Karpas-422 (cell line): Measurements from ENCODE around the gene TMEM184A. TPM values are rescaled to one million over a fixed set of nuclear protein-coding genes. Genes with fewer than 3 reads are reported as not detected.

ENCODE experiments used
- DNase-seq: peaks from one replicate; pipeline ENCODE4 v3.0.0-alpha.2; 2015
- H2AFZ ChIP-seq: fragments of 200-600 bp; sonication (generic); 2 replicates; pipeline ENCODE4 v1.6.1; 2014; ENCODE audit warnings: antibody characterized with exemption, low read length, mixed read lengths
- H3K27ac ChIP-seq: fragments of 200-600 bp; sonication (generic); 2 replicates; pipeline ENCODE4 v1.5.1; 2014; ENCODE audit warnings: mild to moderate bottlenecking, low read length, moderate library complexity
- H3K27me3 ChIP-seq: fragments of 200-600 bp; sonication (generic); 2 replicates; pipeline ENCODE4 v1.6.1; 2014; ENCODE audit warnings: low read length, mixed read lengths
- H3K36me3 ChIP-seq: fragments of 200-600 bp; sonication (generic); 2 replicates; pipeline ENCODE4 v1.6.1; 2014; ENCODE audit warnings: low read length, mixed read lengths; ENCODE audit not compliant: insufficient read depth
- H3K4me1 ChIP-seq: fragments of 200-600 bp; sonication (generic); 2 replicates; pipeline ENCODE4 v1.6.1; 2014; ENCODE audit warnings: mild to moderate bottlenecking, low read length, mixed read lengths
- H3K4me2 ChIP-seq: fragments of 200-600 bp; sonication (generic); 2 replicates; pipeline ENCODE4 v1.6.1; 2014; ENCODE audit warnings: low read length, low read depth, mild to moderate bottlenecking; ENCODE audit not compliant: poor library complexity, severe bottlenecking
- H3K4me3 ChIP-seq: fragments of 200-600 bp; sonication (generic); 2 replicates; pipeline ENCODE4 v1.5.1; 2014; ENCODE audit warnings: mild to moderate bottlenecking, antibody characterized with exemption, low read length, mixed read lengths
- H3K79me2 ChIP-seq: fragments of 200-600 bp; sonication (generic); 2 replicates; pipeline ENCODE4 v1.6.1; 2014; ENCODE audit warnings: mild to moderate bottlenecking, low read length, mixed read lengths
- H3K9ac ChIP-seq: fragments of 200-600 bp; sonication (generic); 2 replicates; pipeline ENCODE4 v1.6.0; 2014; ENCODE audit warnings: low read length
- H3K9me2 ChIP-seq: fragments of 200-600 bp; sonication (generic), shearing (Covaris generic); replicated peaks from 2 replicates; pipeline ENCODE4 v1.6.0; 2014; ENCODE audit warnings: mild to moderate bottlenecking, low read length, moderate library complexity; ENCODE audit not compliant: insufficient read depth
- H3K9me3 ChIP-seq: fragments of 300-700, 200-600 bp; sonication (generic); 2 replicates; pipeline ENCODE4 v1.6.1; 2014; ENCODE audit warnings: low read length, mixed read lengths
- H4K20me1 ChIP-seq: fragments of 200-600 bp; sonication (generic); 2 replicates; pipeline ENCODE4 v1.6.1; 2014; ENCODE audit warnings: mild to moderate bottlenecking, antibody characterized with exemption, low read length, low read depth; ENCODE audit not compliant: insufficient read depth
- total RNA-seq: library from RNA; depleted of rRNA; stranded (reverse); fragments of >200 nt; shearing (Covaris generic); gene quantifications from 2 replicates; pipeline ENCODE4 v1.2.3, GENCODE V29; 2014; ENCODE audit warnings: low replicate concordance

TMEM184A gene
- total RNA-seq, 1 experiment from 2014 or later: not detected

DNA sequence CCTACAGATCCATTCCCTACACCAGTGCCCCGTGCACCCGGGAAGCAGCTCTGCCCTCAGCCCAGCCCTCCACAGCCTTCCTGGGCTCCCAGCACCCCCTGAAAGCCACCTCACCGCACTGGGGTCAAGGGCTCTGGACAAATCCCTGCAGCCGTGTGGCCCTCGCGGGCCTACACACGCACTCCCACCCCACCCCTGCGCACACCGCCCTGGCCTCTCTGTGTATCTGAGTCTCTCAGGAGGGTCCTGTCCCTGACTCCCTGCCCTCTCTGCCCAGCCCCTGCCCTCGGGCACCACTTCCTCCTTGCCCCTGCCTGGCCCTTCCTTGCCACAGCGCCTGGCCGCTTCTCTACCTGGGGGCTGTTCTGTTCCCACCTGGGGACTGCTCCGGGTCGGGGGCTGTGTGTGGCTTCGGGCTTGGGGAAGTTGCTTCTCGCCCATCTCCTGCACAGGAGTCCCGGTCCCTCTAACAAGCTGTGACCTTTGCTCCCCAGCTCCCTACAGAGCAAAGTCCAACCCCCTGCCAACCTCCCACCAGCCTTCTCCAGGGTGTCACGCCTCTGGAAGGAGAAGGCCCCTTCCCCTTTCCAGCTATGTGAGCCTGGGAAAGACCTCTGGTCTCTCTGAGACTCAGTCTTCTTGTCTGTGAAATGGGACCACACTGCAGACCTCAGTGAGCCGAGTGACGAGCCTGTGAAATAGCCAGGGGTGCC is 1.5 kb downstream of the TMEM184A start:
- H2AFZ ChIP-seq: no peak overlapping the region
- H3K27me3 ChIP-seq: no peaks in the 10 kb centered on the region
- H3K36me3 ChIP-seq: no peaks in the 10 kb centered on the region
- no peak overlapping the region for H3K27ac ChIP-seq
- no peaks in the 10 kb centered on the region for H3K79me2 ChIP-seq
- H3K9me2 ChIP-seq: no peaks in the 10 kb centered on the region
- H3K4me2 ChIP-seq: no peak overlapping the region
- no peak overlapping the region for H3K4me3 ChIP-seq
- H4K20me1 ChIP-seq: no peaks in the 10 kb centered on the region
- H3K4me1 ChIP-seq: no peaks in the 10 kb centered on the region
- H3K9ac ChIP-seq: no peak overlapping the region
- no peak for DNase-seq
- no peaks in the 10 kb centered on the region for H3K9me3 ChIP-seq

DNA sequence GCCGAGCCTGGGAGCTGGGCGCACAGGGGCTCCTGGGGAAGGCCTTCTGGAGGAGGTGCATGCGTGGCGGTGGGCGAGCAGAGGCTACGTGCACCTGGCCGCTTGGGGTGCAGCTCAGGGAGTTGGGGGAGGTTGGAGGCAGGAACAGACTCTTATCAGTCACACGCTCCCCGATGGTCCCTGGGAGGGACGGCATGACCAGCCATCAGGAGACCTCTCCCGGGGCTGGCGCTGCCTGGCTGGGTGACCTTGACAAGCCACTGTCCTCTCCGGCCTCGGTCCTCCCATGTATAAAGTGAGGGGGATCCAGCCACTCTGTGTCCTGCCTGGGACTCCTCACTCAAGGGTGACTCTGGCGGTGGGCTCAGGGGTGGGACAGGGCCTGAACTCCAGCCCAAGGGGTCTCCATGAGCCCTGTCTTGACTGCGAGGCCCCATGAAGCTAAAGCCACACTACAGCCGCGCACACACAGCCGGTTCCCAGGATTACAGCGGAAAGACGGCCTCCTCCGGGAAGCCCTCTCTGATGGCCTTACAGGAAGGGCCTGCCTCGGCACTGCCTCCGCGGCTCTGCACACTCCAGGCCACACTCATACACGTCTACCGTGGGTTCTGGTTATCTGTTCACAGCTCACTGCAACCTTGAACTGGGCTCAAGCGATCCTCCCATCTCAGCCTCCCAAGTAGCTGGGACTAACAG is 2.3 kb downstream of the TMEM184A start:
- H3K4me2 ChIP-seq: no peak overlapping the region
- H3K4me3 ChIP-seq: no peak overlapping the region
- H3K4me1 ChIP-seq: no peaks in the 10 kb centered on the region
- no peak overlapping the region for H2AFZ ChIP-seq
- no peaks in the 10 kb centered on the region for H3K9me2 ChIP-seq
- no peaks in the 10 kb centered on the region for H3K27me3 ChIP-seq
- no peak overlapping the region for H3K27ac ChIP-seq
- no peaks in the 10 kb centered on the region for H3K36me3 ChIP-seq
- H3K9ac ChIP-seq: no peak overlapping the region
- no peaks in the 10 kb centered on the region for H4K20me1 ChIP-seq
- no peaks in the 10 kb centered on the region for H3K9me3 ChIP-seq
- H3K79me2 ChIP-seq: no peaks in the 10 kb centered on the region
- DNase-seq: no peak

DNA sequence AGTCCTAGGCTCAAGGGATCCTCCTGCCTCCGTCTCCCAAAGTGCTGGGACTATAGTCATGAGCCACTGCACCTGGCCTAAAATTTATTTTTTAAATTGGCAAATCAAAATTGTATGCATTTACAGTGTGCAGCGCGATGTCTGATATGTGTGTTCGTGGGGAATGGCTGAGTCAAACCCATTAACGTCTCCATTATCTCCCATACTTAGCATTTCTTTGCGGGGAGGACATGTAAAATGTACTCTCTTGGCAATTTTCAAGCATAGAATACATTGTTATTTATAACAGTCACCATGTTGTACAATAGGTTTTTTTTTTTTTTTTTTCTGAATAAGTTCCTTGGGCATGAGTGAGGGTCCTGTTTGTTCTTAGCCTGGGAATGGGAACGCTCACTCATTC is 3.8 kb downstream of the TMEM184A start:
- Histone ChIP-seq H3K9me3 (no peaks in the 10 kb centered on the region), H3K4me1 (no peaks in the 10 kb centered on the region), H3K79me2 (no peaks in the 10 kb centered on the region), H3K4me2 (no peak overlapping the region), H2AFZ (no peak overlapping the region), H3K9ac (no peak overlapping the region), H3K4me3 (no peak overlapping the region), H3K27me3 (no peaks in the 10 kb centered on the region), H3K9me2 (no peaks in the 10 kb centered on the region), H3K36me3 (no peaks in the 10 kb centered on the region), H3K27ac (no peak overlapping the region), H4K20me1 (no peaks in the 10 kb centered on the region)
- no peak for DNase-seq

DNA sequence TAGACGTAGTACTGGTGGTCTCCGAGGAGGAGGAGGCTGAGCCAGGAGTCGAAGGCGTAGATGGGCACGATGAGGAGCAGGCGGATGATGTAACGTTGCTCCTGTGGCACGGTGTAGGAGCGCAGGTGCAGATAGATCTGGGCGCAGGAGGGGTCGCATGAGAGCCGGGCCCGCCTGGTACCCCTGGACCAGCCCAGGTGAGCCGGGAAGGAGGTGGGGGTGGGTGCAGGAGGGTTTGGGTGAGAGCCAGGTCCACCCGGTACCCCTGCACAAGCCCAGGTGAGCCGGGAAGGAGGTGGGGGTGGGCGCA is 5.2 kb downstream of the TMEM184A start:
- no peaks in the 10 kb centered on the region for H4K20me1 ChIP-seq
- H3K4me3 ChIP-seq: no peak overlapping the region
- H3K4me2 ChIP-seq: no peak overlapping the region
- no peak overlapping the region for H3K27ac ChIP-seq
- H3K9ac ChIP-seq: no peak overlapping the region
- H3K36me3 ChIP-seq: no peaks in the 10 kb centered on the region
- H3K79me2 ChIP-seq: no peaks in the 10 kb centered on the region
- H3K27me3 ChIP-seq: no peaks in the 10 kb centered on the region
- H3K9me2 ChIP-seq: no peaks in the 10 kb centered on the region
- no peak overlapping the region for H2AFZ ChIP-seq
- no peaks in the 10 kb centered on the region for H3K9me3 ChIP-seq
- DNase-seq: no peak
- no peaks in the 10 kb centered on the region for H3K4me1 ChIP-seq

DNA sequence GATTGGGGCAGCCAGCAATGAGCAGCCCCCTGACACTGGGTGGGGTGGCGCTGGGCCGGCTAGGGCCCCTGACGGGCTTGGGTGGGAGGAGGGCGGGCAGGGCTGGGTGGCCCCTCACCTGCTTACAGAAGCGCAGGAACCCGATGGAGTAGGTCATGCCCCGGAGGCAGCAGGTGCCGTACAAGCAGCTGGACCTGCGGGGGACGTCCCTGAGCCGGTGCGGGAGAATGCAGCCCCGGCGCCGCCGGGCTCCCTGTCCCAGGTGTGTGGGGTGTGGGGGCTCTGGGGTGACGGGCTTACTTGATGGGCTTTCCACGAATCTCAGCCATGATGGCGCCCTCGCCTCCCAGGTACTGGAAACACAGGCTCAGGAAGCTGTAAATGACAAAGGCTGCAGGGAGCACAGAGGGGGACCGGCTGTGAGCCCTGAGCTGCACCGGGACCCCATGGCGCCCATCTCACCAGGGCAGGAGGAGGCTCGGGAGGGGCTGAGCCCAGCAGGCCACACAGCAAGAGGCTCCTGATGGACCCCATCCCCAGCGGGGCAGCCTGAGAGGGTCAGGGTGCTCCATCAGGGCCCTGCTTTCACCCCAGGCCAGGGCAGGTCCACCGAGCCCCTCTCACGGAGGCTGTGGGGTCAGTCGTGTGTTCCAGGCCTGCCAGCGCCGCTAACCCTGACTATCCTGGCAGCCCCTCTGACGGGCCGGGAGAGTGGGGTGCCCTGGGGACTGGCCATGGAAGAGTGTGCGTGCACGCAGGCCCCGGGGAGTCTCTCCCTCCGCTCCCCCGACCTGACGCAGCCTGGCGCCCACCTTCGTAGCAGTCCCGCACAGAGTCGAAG is 5.8 kb downstream of the TMEM184A start:
- Histone ChIP-seq H3K79me2 (no peaks in the 10 kb centered on the region), H3K4me1 (no peaks in the 10 kb centered on the region), H2AFZ (no peak overlapping the region), H3K27me3 (no peaks in the 10 kb centered on the region), H3K36me3 (no peaks in the 10 kb centered on the region), H3K4me3 (no peak overlapping the region), H3K9me3 (no peaks in the 10 kb centered on the region), H3K9ac (no peak overlapping the region), H4K20me1 (no peaks in the 10 kb centered on the region), H3K9me2 (no peaks in the 10 kb centered on the region), H3K27ac (no peak overlapping the region), H3K4me2 (no peak overlapping the region)
- no peak for DNase-seq

DNA sequence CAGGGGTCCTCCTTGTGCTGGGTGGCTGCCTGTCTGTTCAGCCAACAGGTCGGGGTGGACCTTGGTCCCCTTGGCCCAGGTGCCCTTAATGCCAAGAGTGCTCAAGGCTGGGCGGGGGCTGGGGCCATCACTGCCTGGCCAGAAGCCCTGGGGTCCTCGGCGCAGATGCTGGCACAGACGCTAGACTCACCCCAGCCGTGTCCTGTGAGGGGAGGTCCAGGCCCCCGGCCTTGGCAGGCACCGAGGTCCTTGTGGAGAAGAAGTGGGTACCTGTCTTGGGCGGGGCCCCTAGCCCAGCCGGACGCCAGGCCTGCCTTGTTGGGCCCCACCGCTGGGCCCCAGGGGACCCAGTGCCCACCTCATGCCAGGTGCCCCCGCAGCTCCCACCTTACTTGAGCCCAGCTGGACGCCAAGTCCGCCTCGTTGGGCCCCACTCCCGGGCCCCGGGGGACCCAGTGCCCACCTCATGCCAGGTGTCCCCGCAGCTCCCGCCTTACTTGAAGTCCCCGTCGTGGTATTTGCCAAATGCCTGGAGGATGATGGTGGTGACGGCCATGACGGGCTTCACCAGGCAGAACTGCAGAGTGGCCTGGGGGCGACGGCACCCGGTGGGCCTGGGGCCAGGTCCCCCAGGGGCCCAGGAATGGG is 6.5 kb downstream of the TMEM184A start:
- Histone ChIP-seq H3K9me2 (no peaks in the 10 kb centered on the region), H3K27ac (no peak overlapping the region), H3K9ac (no peak overlapping the region), H3K4me2 (no peak overlapping the region), H4K20me1 (0 out of 2 replicates have a peak, but pooled peaks cover 4% of the 10 kb centered on the region), H3K27me3 (no peaks in the 10 kb centered on the region), H3K4me3 (no peak overlapping the region), H3K9me3 (no peaks in the 10 kb centered on the region), H2AFZ (no peak overlapping the region), H3K79me2 (no peaks in the 10 kb centered on the region), H3K36me3 (no peaks in the 10 kb centered on the region), H3K4me1 (no peaks in the 10 kb centered on the region)
- no peak for DNase-seq

DNA sequence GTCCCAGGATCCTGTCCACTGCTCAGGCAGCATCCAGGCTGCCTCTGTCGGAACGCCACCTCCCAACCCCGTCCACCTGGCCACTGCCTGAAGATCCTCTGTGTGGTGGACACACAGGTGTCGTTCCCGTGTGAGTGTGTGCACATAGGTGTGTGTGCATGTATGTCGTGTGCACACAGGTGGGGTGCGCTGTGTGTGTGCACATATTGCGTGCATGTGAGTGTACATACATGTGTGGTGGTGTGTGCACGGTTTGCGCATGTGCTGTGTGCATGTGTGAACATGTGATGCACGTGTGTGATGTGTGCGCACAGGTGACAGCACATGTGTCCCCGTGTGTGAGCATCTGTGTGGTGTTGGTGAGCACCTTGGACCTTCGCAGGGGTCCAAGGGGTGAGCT is 7.1 kb downstream of the TMEM184A start:
- Histone ChIP-seq H3K4me2 (no peak overlapping the region), H3K79me2 (no peaks in the 10 kb centered on the region), H3K9ac (no peak overlapping the region), H2AFZ (no peak overlapping the region), H3K27ac (no peak overlapping the region), H3K36me3 (no peaks in the 10 kb centered on the region), H3K4me3 (no peak overlapping the region), H3K27me3 (no peaks in the 10 kb centered on the region), H3K4me1 (no peaks in the 10 kb centered on the region), H3K9me2 (no peaks in the 10 kb centered on the region), H3K9me3 (no peaks in the 10 kb centered on the region), H4K20me1 (0 out of 2 replicates have a peak, but pooled peaks cover 4% of the 10 kb centered on the region)
- no peak for DNase-seq

DNA sequence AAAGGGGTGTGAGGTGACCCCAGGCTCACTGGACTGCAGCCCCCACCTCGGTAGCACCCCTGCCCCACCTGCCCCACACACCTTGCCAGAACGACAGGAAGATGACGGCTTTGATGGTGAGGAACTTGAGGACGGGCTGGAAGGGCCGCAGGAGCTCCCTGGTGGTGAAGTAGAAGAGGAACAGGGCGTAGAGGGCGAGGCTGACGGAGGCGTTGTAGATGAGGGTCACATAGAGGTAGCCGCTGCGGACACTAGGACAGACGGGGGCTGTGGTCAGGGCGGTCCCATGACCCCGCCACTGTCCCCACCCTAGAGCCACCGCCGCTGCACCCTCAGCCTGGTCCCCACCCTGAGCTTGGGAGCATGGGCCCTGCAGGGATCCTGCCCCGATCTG is 7.6 kb downstream of the TMEM184A start:
- no peak overlapping the region for H3K9ac ChIP-seq
- no peak overlapping the region for H3K27ac ChIP-seq
- H4K20me1 ChIP-seq: 0 out of 2 replicates have a peak, but pooled peaks cover 4% of the 10 kb centered on the region
- no peaks in the 10 kb centered on the region for H3K4me1 ChIP-seq
- no peak overlapping the region for H3K4me3 ChIP-seq
- no peaks in the 10 kb centered on the region for H3K9me3 ChIP-seq
- no peak overlapping the region for H2AFZ ChIP-seq
- peak; percentile 61 for DNase-seq
- H3K9me2 ChIP-seq: no peaks in the 10 kb centered on the region
- no peaks in the 10 kb centered on the region for H3K79me2 ChIP-seq
- no peak overlapping the region for H3K4me2 ChIP-seq
- H3K27me3 ChIP-seq: no peaks in the 10 kb centered on the region
- H3K36me3 ChIP-seq: no peaks in the 10 kb centered on the region
